T-helper 1 cell (primary cell): ENCODE data around the gene TERT.

Experiments used
- DNase-seq, 5 donors: peaks; one replicate each; pipeline ENCODE4 v3.0.0-alpha.2; 2012 to 2020

The TERT gene

GRCh38 chr5:1203311-1203967 is 91.4 kb downstream of the TERT start:
- DNase-seq, result no peak
